Tibial artery (tissue), 4 donors: ENCODE results near the gene ATP6V1C2.
A peak's percentile ranks its signal among the peaks of the same experiment; 100 is the strongest.

Experiments used
- DNase-seq, 2 donors: peaks; one replicate each; pipeline ENCODE4 v3.0.0-alpha.2; 2019
- H3K27ac ChIP-seq, 2 donors: fragments of 200-600 bp; sonication (generic) in 1 of 2; 1 replicate in 1 of 2; 2 replicates in 1 of 2; pipeline ENCODE4 v1.5.1; 2018 to 2019; ENCODE audit warnings: mild to moderate bottlenecking in 1 of 2
- H3K27me3 ChIP-seq, 2 donors: fragments of 200-600 bp; sonication (generic) in 1 of 2; one replicate each; pipeline versions ENCODE4 v1.5.1 to v1.6.0; 2016 to 2019
- H3K36me3 ChIP-seq, 3 donors: fragments of 200-600 bp; sonication (generic) in 2 of 3; one replicate each; pipeline ENCODE4 v1.5.1; 2016 to 2019; ENCODE audit warnings: mild to moderate bottlenecking in 2 of 3
- H3K4me1 ChIP-seq, 4 donors: fragments of 200-600 bp; sonication (generic) in 2 of 4; 1 replicate in 3 of 4; 2 replicates in 1 of 4; pipeline ENCODE4 v1.5.1; 2016 to 2019
- H3K4me3 ChIP-seq, 2 donors: fragments of 200-600 bp; sonication (generic) in 1 of 2; 1 replicate in 1 of 2; 2 replicates in 1 of 2; pipeline ENCODE4 v1.5.1; 2018 to 2019; ENCODE audit warnings: mild to moderate bottlenecking in 2 of 2
- H3K9me3 ChIP-seq, 3 donors: fragments of 200-600 bp; sonication (generic) in 1 of 3; one replicate each; pipeline ENCODE4 v1.5.1; 2016 to 2019
- intact Hi-C: fragments of 100-400 bp; cut with DNase I; formaldehyde crosslinking; loops from one replicate; pipeline ENCODE4 v1.15.0; 2023; ENCODE audit warnings: low total_unique reads
- TF ChIP-seq, protein P1 (sequence below), 2 experiments: fragments of 200-600 bp in 1 of 2; fragments of 450-650 bp in 1 of 2; IDR thresholded peaks; one replicate each; pipeline ENCODE4 v1.5.1; 2017 to 2019; ENCODE audit warnings: antibody characterized with exemption in 2 of 2, mild to moderate bottlenecking in 1 of 2, moderate library complexity in 1 of 2

Gene ATP6V1C2

DNA sequence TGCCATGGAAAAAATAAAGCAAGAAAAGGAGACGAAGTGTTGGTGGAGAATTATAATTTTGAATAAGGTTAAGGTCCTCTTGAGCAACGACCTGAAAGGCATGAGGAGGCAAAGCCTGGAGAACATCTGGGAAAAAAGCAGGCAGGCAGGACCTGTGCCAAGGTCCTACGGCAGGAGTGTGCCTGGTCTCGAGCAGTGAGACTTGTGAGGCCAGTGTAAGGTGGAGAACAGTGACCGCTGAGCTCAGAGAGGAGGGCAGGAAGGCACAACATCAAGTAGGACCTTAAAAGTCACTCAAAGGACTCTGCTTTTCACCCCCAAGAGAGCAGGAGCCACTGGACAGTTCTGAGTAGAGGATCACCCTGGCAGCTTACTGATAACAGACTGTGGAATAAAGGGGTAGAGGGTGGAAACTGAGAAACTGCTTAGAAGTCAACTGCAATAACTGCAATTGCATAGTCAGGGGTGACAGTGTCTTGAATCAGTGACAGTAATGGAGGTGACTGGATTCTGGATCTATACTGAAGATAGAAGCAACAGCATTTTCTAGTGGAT is 35.2 kb upstream of the ATP6V1C2 start:
- Histone ChIP-seq H3K4me3 (no peak overlapping the region), H3K36me3 (peaks cover 12 to 26% (median 17%) of the 10 kb centered on the region in 3 donors), H3K27ac (no peak overlapping the region), H3K9me3 (no peaks in the 10 kb centered on the region), H3K4me1 (peaks cover 0 to 26% (median 14%) of the 10 kb centered on the region in 4 donors), H3K27me3 (no peaks in the 10 kb centered on the region)
- TF ChIP-seq, protein P1, sequence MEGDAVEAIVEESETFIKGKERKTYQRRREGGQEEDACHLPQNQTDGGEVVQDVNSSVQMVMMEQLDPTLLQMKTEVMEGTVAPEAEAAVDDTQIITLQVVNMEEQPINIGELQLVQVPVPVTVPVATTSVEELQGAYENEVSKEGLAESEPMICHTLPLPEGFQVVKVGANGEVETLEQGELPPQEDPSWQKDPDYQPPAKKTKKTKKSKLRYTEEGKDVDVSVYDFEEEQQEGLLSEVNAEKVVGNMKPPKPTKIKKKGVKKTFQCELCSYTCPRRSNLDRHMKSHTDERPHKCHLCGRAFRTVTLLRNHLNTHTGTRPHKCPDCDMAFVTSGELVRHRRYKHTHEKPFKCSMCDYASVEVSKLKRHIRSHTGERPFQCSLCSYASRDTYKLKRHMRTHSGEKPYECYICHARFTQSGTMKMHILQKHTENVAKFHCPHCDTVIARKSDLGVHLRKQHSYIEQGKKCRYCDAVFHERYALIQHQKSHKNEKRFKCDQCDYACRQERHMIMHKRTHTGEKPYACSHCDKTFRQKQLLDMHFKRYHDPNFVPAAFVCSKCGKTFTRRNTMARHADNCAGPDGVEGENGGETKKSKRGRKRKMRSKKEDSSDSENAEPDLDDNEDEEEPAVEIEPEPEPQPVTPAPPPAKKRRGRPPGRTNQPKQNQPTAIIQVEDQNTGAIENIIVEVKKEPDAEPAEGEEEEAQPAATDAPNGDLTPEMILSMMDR (IDR thresholded peaks at IDR 0.05): no peak
- intact Hi-C loops: loop anchor here (10.0 kb wide), 1 partner anchor 129 kb away; the partner anchor contains the start of gene PDIA6
- no peak for DNase-seq

DNA sequence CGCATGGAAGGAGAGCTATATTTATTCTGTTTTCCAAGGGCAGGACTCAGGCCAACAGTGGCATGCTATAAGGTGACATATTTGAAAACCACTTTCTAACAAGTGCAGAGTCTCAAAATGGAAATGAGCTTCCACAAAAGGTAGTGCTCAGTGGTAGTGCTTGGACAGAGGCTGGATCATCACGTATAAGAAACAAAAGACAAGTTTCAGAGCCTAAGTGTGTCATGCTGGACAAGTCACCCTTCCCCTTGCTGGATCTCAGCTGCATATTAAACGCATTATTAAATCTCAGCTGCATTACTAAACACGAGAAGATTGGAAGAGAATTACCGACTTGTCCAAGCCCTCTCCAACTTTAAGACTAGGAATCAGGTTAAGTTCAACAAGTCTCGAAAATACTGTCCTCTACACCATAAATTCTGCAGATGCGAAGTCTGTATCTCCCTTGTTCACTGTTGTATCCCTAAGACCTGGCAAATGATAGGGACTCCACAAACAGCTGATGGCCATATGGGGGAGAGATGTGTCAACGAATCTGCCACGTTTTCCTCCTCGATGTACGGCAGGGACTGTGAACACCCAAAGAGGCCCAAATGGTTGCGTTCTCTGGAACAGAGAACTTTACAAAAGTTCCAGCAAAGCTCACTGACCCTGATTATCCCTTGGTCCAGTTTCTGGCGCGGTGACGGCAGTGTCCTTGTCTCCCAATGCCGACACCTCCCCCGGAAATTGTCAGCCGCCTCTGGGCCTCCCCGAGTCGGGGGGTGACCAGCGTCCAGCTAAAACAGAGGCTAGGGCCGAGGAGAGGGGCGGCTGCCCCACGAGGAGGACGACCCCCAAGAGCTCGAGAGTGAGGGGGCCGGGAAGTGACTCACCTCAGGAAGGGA is 32.3 kb upstream of the ATP6V1C2 start:
- peak overlapping the region; percentile 82 to 84 for H3K27ac ChIP-seq
- intact Hi-C loops: loop anchor here (10.0 kb wide), 1 partner anchor 126 kb away; the partner anchor contains the start of gene PDIA6
- H3K4me3 ChIP-seq: peak overlapping the region; percentile 76 to 83
- TF ChIP-seq, protein P1 (IDR thresholded peaks at IDR 0.05): no peak
- H3K9me3 ChIP-seq: no peaks in the 10 kb centered on the region
- no peaks in the 10 kb centered on the region for H3K27me3 ChIP-seq
- peaks cover 0 to 2% (median 0%) of the 10 kb centered on the region in 3 donors for H3K36me3 ChIP-seq
- DNase-seq: peak; percentile 38 to 67
- peaks cover 0 to 26% (median 14%) of the 10 kb centered on the region in 4 donors for H3K4me1 ChIP-seq

DNA sequence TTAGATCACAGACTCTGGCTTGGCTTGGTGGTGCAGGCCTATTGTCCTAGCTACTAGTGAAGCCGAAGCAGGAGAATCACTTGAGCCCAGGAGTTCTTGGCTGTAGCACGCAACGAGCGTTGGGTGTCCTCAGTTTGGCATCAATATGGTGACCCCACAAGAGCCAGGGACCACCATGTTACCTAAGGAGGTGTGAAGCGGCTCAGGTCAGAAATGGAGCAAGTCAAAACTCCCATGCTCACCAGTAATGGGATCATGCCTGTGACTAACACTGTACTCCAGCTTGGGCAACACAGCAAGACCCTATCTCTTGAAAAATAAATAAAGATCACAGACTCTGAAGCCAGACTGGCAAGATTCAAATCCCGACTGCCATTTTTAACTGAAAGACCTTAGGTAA is 29.9 kb upstream of the ATP6V1C2 start:
- DNase-seq: no peak
- Histone ChIP-seq H3K9me3 (no peaks in the 10 kb centered on the region), H3K27me3 (no peaks in the 10 kb centered on the region), H3K27ac (no peak overlapping the region), H3K36me3 (no peaks in the 10 kb centered on the region), H3K4me3 (no peak overlapping the region), H3K4me1 (peaks cover 0 to 26% (median 14%) of the 10 kb centered on the region in 4 donors)
- intact Hi-C loops: no loop called here
- TF ChIP-seq, protein P1 (IDR thresholded peaks at IDR 0.05): no peak

DNA sequence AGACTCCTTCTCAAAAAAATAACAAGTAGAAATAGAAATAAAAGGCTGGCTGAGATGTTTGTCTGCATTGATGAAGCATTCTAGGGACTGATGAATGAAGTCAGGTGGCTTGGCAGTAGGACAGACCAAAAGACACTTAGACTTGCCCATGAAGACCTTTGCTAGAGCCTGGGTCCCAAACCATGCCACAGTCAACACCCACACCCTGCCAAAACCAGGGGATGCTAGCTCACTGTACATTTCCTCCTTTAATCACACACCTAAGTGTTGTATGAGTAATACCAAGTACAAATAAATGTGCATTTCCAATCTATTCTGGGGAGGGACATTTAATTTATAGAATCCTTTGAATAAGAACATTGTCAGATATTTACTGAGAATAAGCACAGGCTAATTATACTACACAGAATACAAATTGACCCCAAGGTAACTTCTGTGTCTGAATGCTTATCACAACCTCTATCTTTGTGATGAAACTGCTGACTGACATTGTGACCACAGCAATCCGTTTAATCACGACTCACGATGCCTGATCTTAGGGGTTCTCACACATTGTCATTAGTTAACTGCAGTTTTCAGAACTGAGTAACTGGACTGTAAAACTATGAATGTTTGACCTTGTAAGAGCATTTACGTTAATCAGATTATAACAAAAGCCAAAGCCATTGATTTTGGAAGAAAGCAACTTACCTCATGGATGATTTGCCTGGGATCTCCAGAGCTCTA is 21.2 kb upstream of the ATP6V1C2 start:
- H3K27ac ChIP-seq: no peak overlapping the region
- H3K9me3 ChIP-seq: no peaks in the 10 kb centered on the region
- TF ChIP-seq, protein P1 (IDR thresholded peaks at IDR 0.05): no peak
- no peaks in the 10 kb centered on the region for H3K4me1 ChIP-seq
- intact Hi-C loops: no loop called here
- H3K27me3 ChIP-seq: no peaks in the 10 kb centered on the region
- no peak for DNase-seq
- no peak overlapping the region for H3K4me3 ChIP-seq
- H3K36me3 ChIP-seq: no peaks in the 10 kb centered on the region

DNA sequence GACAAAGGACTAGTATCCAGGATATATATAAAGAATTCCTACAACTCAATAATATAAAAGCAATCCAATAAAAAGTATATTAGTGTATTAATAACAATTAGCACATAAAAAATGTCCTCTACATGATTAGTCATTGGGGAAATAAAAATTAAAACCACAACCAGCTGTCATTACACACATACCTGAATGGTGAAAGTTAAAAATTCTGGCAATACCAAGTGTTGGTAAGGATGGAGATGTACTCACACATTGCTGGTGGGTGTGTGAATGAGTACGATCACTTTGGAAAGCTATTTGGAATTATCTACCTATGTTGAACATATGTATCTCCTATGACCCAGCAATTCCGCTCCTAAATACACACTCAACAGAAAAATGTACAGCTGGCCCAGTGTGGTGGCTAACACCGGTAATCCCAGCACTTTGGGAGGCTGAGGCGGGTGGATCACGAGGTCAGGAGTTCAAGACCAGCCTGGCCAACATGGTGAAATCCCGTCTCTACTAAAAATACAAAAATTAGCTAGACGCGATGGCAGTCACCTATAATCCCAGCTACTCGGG is 17.3 kb upstream of the ATP6V1C2 start:
- H3K36me3 ChIP-seq: no peaks in the 10 kb centered on the region
- H3K4me3 ChIP-seq: no peak overlapping the region
- DNase-seq: no peak
- no peaks in the 10 kb centered on the region for H3K9me3 ChIP-seq
- TF ChIP-seq, protein P1 (IDR thresholded peaks at IDR 0.05): no peak
- H3K4me1 ChIP-seq: no peaks in the 10 kb centered on the region
- H3K27ac ChIP-seq: no peak overlapping the region
- intact Hi-C loops: no loop called here
- H3K27me3 ChIP-seq: peaks cover 0 to 16% of the 10 kb centered on the region in 2 donors
